Keratinocyte (primary cell): ENCODE measurements around the gene DYNC1LI2. TPM values are rescaled to one million over a fixed set of nuclear protein-coding genes. Genes with fewer than 3 reads are reported as not detected.

Source experiments
- DNase-seq: peaks from one replicate; pipeline ENCODE4 v3.0.0-alpha.2; 2011; ENCODE audit warnings: low read depth, missing footprints, low spot score
- FAIRE-seq: peaks from 2 replicates; lab custom pipeline; 2011; peaks lifted over from hg19 to GRCh38; lab: Jason Lieb, UNC
- H2AFZ ChIP-seq: 2 replicates; pipeline ENCODE4 v1.6.0; 2012; ENCODE audit warnings: low read length, control low read depth, inconsistent platforms; ENCODE audit not compliant: control insufficient read depth
- H3K27ac ChIP-seq: 2 replicates; pipeline ENCODE4 v1.5.1; 2011; ENCODE audit warnings: low read length; ENCODE audit not compliant: control insufficient read depth, insufficient read depth
- H3K27me3 ChIP-seq: 3 replicates; pipeline ENCODE4 v1.6.0; 2011; ENCODE audit warnings: low read length; ENCODE audit not compliant: control insufficient read depth, insufficient read depth; ENCODE audit errors: extremely low read depth
- H3K36me3 ChIP-seq, 2 experiments: 2 replicates in 1 of 2; 3 replicates in 1 of 2; pipeline ENCODE4 v1.5.1; 2011; ENCODE audit warnings: low read length in 2 of 2, mild to moderate bottlenecking in 1 of 2; ENCODE audit not compliant: control insufficient read depth in 2 of 2, insufficient read depth in 2 of 2; ENCODE audit errors: extremely low read depth in 1 of 2
- H3K4me1 ChIP-seq: 3 replicates; pipeline ENCODE4 v1.5.1; 2011; ENCODE audit warnings: low read length; ENCODE audit not compliant: control insufficient read depth, insufficient read depth; ENCODE audit errors: extremely low read depth
- H3K4me2 ChIP-seq: 3 replicates; pipeline ENCODE4 v1.6.0; 2011; ENCODE audit warnings: low read depth, low read length; ENCODE audit not compliant: control insufficient read depth, insufficient read depth; ENCODE audit errors: extremely low read depth
- H3K4me3 ChIP-seq, 3 experiments: fragments of 200-600 bp in 1 of 3; sonication (generic) in 1 of 3; 2 replicates in 2 of 3; 3 replicates in 1 of 3; pipeline ENCODE4 v1.5.1; 2011 to 2016; ENCODE audit warnings: low read length in 3 of 3, mild to moderate bottlenecking in 3 of 3, control low read depth in 2 of 3, inconsistent platforms in 1 of 3, low read depth in 1 of 3, mixed read lengths in 1 of 3, mixed run types in 1 of 3, moderate library complexity in 1 of 3; ENCODE audit not compliant: control insufficient read depth in 2 of 3, insufficient read depth in 2 of 3; ENCODE audit errors: extremely low read depth in 1 of 3
- H3K79me2 ChIP-seq: 2 replicates; pipeline ENCODE4 v1.6.0; 2012; ENCODE audit warnings: low read length; ENCODE audit not compliant: control insufficient read depth, insufficient read depth
- H3K9ac ChIP-seq: 3 replicates; pipeline ENCODE4 v1.6.0; 2011; ENCODE audit warnings: low read length; ENCODE audit not compliant: control insufficient read depth, insufficient read depth; ENCODE audit errors: extremely low read depth
- H3K9me1 ChIP-seq: 3 replicates; pipeline ENCODE4 v1.6.0; 2011; ENCODE audit warnings: low read length; ENCODE audit not compliant: control insufficient read depth, insufficient read depth; ENCODE audit errors: extremely low read depth
- H3K9me3 ChIP-seq: 2 replicates; pipeline ENCODE4 v1.5.1; 2012; ENCODE audit warnings: low read depth, low read length; ENCODE audit not compliant: control insufficient read depth
- H4K20me1 ChIP-seq: 3 replicates; pipeline ENCODE4 v1.6.0; 2011; ENCODE audit warnings: low read length; ENCODE audit not compliant: control insufficient read depth, insufficient read depth; ENCODE audit errors: extremely low read depth
- EZH2 ChIP-seq: IDR thresholded peaks from one replicate; pipeline ENCODE4 v1.6.1; 2012; ENCODE audit warnings: inconsistent platforms, mild to moderate bottlenecking, low read length, moderate library complexity
- dilution Hi-C: fragments of 300-500 bp; cut with MboI; formaldehyde crosslinking; loops from one replicate; pipeline ENCODE4 v1.7.0; 2020; ENCODE audit warnings: low sequenced_read_pairs; ENCODE audit not compliant: extremely low pct_ligation_motif_present
- polyA plus RNA-seq, 5 experiments: library from polyadenylated mRNA; depleted of rRNA in 3 of 5; stranded (reverse) in 3 of 5; stranded (forward) in 1 of 5; unstranded in 1 of 5; fragments of >200 nt; gene quantifications; 1 replicate in 1 of 5; 2 replicates in 3 of 5; 3 replicates in 1 of 5; pipeline versions ENCODE4 v1.2.1 to v1.2.3, GENCODE V29; 2011 to 2012; ENCODE audit warnings: missing spikeins in 2 of 5, low read depth in 1 of 5, low replicate concordance in 1 of 5
- TF ChIP-seq, protein P1 (sequence below), 3 experiments: IDR thresholded peaks in 1 of 3; conservative IDR thresholded peaks in 1 of 3; optimal IDR thresholded peaks in 1 of 3; 2 replicates in 2 of 3; 3 replicates in 1 of 3; pipeline versions ENCODE3 to v1.5.1; 2011; ENCODE audit warnings: low read length in 3 of 3, mild to moderate bottlenecking in 3 of 3, moderate library complexity in 2 of 3, control low read depth in 1 of 3, inconsistent platforms in 1 of 3; ENCODE audit not compliant: insufficient read depth in 2 of 3; ENCODE audit errors: extremely low read depth in 1 of 3

The DYNC1LI2 gene
- polyA plus RNA-seq, 1 donor (not counting 4 experiments of a cell fraction or from before 2014, with no cell fraction given): 66.0 TPM

- no peaks in the 10 kb centered on the region for H3K9me3 ChIP-seq
- no peaks in the 10 kb centered on the region for H3K9me1 ChIP-seq
- H3K27me3 ChIP-seq: no peaks in the 10 kb centered on the region
- peaks cover 24% of the 10 kb centered on the region for H3K4me1 ChIP-seq
- no peak overlapping the region for H3K27ac ChIP-seq
- peaks cover 0 to 7% of the 10 kb centered on the region in 2 experiments for H3K36me3 ChIP-seq
- no peak for FAIRE-seq
- H4K20me1 ChIP-seq: peaks cover 3% of the 10 kb centered on the region
- H2AFZ ChIP-seq: no peak overlapping the region
- dilution Hi-C loops: no loop called here
- H3K4me2 ChIP-seq: no peak overlapping the region
- H3K9ac ChIP-seq: no peak overlapping the region
- peaks cover 22% of the 10 kb centered on the region for H3K79me2 ChIP-seq
- no peak for DNase-seq
- TF ChIP-seq, protein P1, sequence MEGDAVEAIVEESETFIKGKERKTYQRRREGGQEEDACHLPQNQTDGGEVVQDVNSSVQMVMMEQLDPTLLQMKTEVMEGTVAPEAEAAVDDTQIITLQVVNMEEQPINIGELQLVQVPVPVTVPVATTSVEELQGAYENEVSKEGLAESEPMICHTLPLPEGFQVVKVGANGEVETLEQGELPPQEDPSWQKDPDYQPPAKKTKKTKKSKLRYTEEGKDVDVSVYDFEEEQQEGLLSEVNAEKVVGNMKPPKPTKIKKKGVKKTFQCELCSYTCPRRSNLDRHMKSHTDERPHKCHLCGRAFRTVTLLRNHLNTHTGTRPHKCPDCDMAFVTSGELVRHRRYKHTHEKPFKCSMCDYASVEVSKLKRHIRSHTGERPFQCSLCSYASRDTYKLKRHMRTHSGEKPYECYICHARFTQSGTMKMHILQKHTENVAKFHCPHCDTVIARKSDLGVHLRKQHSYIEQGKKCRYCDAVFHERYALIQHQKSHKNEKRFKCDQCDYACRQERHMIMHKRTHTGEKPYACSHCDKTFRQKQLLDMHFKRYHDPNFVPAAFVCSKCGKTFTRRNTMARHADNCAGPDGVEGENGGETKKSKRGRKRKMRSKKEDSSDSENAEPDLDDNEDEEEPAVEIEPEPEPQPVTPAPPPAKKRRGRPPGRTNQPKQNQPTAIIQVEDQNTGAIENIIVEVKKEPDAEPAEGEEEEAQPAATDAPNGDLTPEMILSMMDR (optimal IDR thresholded peaks at IDR 0.05 in 1 of 3, IDR thresholded peaks at IDR 0.05 in 1 of 3, conservative IDR thresholded peaks at IDR 0.05 in 1 of 3; ENCODE audit: extremely low read depth in 1 of 3, insufficient read depth in 2 of 3, low read length in 3 of 3): no peak
- TF ChIP-seq EZH2: no peak
- H3K4me3 ChIP-seq: no peak overlapping the region
Observed at GRCh38 chr16:66754211-66754610, 2.8 kb upstream of the DYNC1LI2 start.

GRCh38 chr16:66752958-66753357 lies 1.5 kb upstream of the DYNC1LI2 start:
- Histone ChIP-seq H3K4me1 (peaks cover 26% of the 10 kb centered on the region), H3K9me1 (no peaks in the 10 kb centered on the region), H3K79me2 (peaks cover 33% of the 10 kb centered on the region), H2AFZ (no peak overlapping the region), H3K9ac (no peak overlapping the region), H3K4me2 (peak overlapping the region; percentile 87), H4K20me1 (peaks cover 3% of the 10 kb centered on the region), H3K27ac (no peak overlapping the region), H3K27me3 (no peaks in the 10 kb centered on the region), H3K36me3 (peaks cover 3 to 16% of the 10 kb centered on the region in 2 experiments), H3K4me3 (no peak overlapping the region), H3K9me3 (no peaks in the 10 kb centered on the region)
- no peak for DNase-seq
- no peak for FAIRE-seq
- dilution Hi-C loops: no loop called here
- TF ChIP-seq, protein P1 (optimal IDR thresholded peaks at IDR 0.05 in 1 of 3, IDR thresholded peaks at IDR 0.05 in 1 of 3, conservative IDR thresholded peaks at IDR 0.05 in 1 of 3; ENCODE audit: extremely low read depth in 1 of 3, insufficient read depth in 2 of 3, low read length in 3 of 3): no peak
- no peak for TF ChIP-seq EZH2
